Measurements from ENCODE around the gene GRIK4. TPM values are rescaled to one million over a fixed set of nuclear protein-coding genes. Genes with fewer than 3 reads are reported as not detected.

GRIK4 gene
- total RNA-seq, 2 experiments from 2014 or later = not detected

- Mint-ChIP-seq H3K4me3 (no peak overlapping the region), H3K4me1 (ENCODE audit: low read depth) (peaks cover 2% of the 10 kb centered on the region), H3K27me3 (ENCODE audit: low read depth) (peaks cover 50% of the 10 kb centered on the region), H3K9me3 (ENCODE audit: insufficient read depth) (no peaks in the 10 kb centered on the region), H3K27ac (no peak overlapping the region), H3K36me3 (ENCODE audit: low read depth) (no peaks in the 10 kb centered on the region)
- ChIA-PET POLR2A (no interaction called here), CTCF (interaction anchor here (0.7 to 2.1 kb wide), 7 partner anchors 167 to 682 kb away, joined by 3 to 19 read pairs (median 3); no protein-coding TSS in a partner anchor)
- ATAC-seq (no peak), DNase-seq (no peak)
Observed at GRCh38 chr11:120511820-120512738, 531 bp downstream of the GRIK4 start.

- DNase-seq (no peak), ATAC-seq (no peak)
- Mint-ChIP-seq H3K4me1 (ENCODE audit: low read depth) (peaks cover 2% of the 10 kb centered on the region), H3K4me3 (no peak overlapping the region), H3K27ac (no peak overlapping the region), H3K27me3 (ENCODE audit: low read depth) (peaks cover 49% of the 10 kb centered on the region), H3K9me3 (ENCODE audit: insufficient read depth) (no peaks in the 10 kb centered on the region), H3K36me3 (ENCODE audit: low read depth) (no peaks in the 10 kb centered on the region)
- ChIA-PET POLR2A (no interaction called here), CTCF (interaction anchor here (0.8 kb wide), 1 partner anchor 172 kb away, joined by 3 read pairs; no protein-coding TSS in a partner anchor)
Observed at GRCh38 chr11:120512739-120513435, 1.3 kb downstream of the GRIK4 start.

GRCh38 chr11:120513436-120514315, 2.1 kb downstream of the GRIK4 start:
- POLR2A ChIA-PET = no interaction called here
- no peak overlapping the region for H3K27ac Mint-ChIP-seq
- peaks cover 47% of the 10 kb centered on the region for H3K27me3 Mint-ChIP-seq (ENCODE audit: low read depth)
- no peaks in the 10 kb centered on the region for H3K36me3 Mint-ChIP-seq (ENCODE audit: low read depth)
- no peak for DNase-seq
- H3K4me3 Mint-ChIP-seq = no peak overlapping the region
- CTCF ChIA-PET = interaction anchor here (0.8 kb wide), 1 partner anchor 172 kb away, joined by 3 read pairs; no protein-coding TSS in a partner anchor
- no peak for ATAC-seq
- H3K4me1 Mint-ChIP-seq (ENCODE audit: low read depth) = peaks cover 2% of the 10 kb centered on the region
- no peaks in the 10 kb centered on the region for H3K9me3 Mint-ChIP-seq (ENCODE audit: insufficient read depth)

- no peak for ATAC-seq
- no peak for DNase-seq
- ChIA-PET POLR2A (no interaction called here), CTCF (no interaction called here)
- Mint-ChIP-seq H3K27me3 (ENCODE audit: low read depth) (peaks cover 47% of the 10 kb centered on the region), H3K4me3 (no peak overlapping the region), H3K27ac (no peak overlapping the region), H3K9me3 (ENCODE audit: insufficient read depth) (no peaks in the 10 kb centered on the region), H3K36me3 (ENCODE audit: low read depth) (no peaks in the 10 kb centered on the region), H3K4me1 (ENCODE audit: low read depth) (peaks cover 2% of the 10 kb centered on the region)
Observed at GRCh38 chr11:120514541-120515121, 3.1 kb downstream of the GRIK4 start.

GRCh38 chr11:120515186-120515723, 3.7 kb downstream of the GRIK4 start:
- Mint-ChIP-seq H3K4me3 (no peak overlapping the region), H3K27me3 (ENCODE audit: low read depth) (peaks cover 45% of the 10 kb centered on the region), H3K36me3 (ENCODE audit: low read depth) (no peaks in the 10 kb centered on the region), H3K9me3 (ENCODE audit: insufficient read depth) (no peaks in the 10 kb centered on the region), H3K27ac (no peak overlapping the region), H3K4me1 (ENCODE audit: low read depth) (peaks cover 2% of the 10 kb centered on the region)
- DNase-seq = no peak
- ChIA-PET CTCF (no interaction called here), POLR2A (no interaction called here)
- no peak for ATAC-seq

GRCh38 chr11:120516461-120517389, 5.2 kb downstream of the GRIK4 start:
- Mint-ChIP-seq H3K27me3 (ENCODE audit: low read depth) (peaks cover 38% of the 10 kb centered on the region), H3K9me3 (ENCODE audit: insufficient read depth) (no peaks in the 10 kb centered on the region), H3K27ac (no peak overlapping the region), H3K4me3 (no peak overlapping the region), H3K4me1 (ENCODE audit: low read depth) (peaks cover 2% of the 10 kb centered on the region), H3K36me3 (ENCODE audit: low read depth) (no peaks in the 10 kb centered on the region)
- ChIA-PET POLR2A (no interaction called here), CTCF (no interaction called here)
- no peak for DNase-seq
- no peak for ATAC-seq

GRCh38 chr11:120517390-120517761, 5.8 kb downstream of the GRIK4 start:
- peaks cover 34% of the 10 kb centered on the region for H3K27me3 Mint-ChIP-seq (ENCODE audit: low read depth)

GRCh38 chr11:120517801-120518291, 6.3 kb downstream of the GRIK4 start:
- ATAC-seq (no peak), DNase-seq (no peak)
- ChIA-PET CTCF (no interaction called here), POLR2A (no interaction called here)
- no peaks in the 10 kb centered on the region for H3K36me3 Mint-ChIP-seq (ENCODE audit: low read depth)
- H3K9me3 Mint-ChIP-seq (ENCODE audit: insufficient read depth) = no peaks in the 10 kb centered on the region
- H3K4me1 Mint-ChIP-seq (ENCODE audit: low read depth) = peaks cover 2% of the 10 kb centered on the region
- H3K27ac Mint-ChIP-seq = no peak overlapping the region
- H3K4me3 Mint-ChIP-seq = no peak overlapping the region
- peaks cover 30% of the 10 kb centered on the region for H3K27me3 Mint-ChIP-seq (ENCODE audit: low read depth)

More at GRCh38 chr11:120517390-120517761, 5.8 kb downstream of the GRIK4 start:
- Mint-ChIP-seq H3K9me3 (ENCODE audit: insufficient read depth) (no peaks in the 10 kb centered on the region), H3K4me3 (no peak overlapping the region), H3K36me3 (ENCODE audit: low read depth) (no peaks in the 10 kb centered on the region), H3K27ac (no peak overlapping the region), H3K4me1 (ENCODE audit: low read depth) (peaks cover 2% of the 10 kb centered on the region)
- ChIA-PET POLR2A (no interaction called here), CTCF (no interaction called here)
- no peak for DNase-seq
- ATAC-seq = no peak

- peaks cover 25% of the 10 kb centered on the region for H3K27me3 Mint-ChIP-seq (ENCODE audit: low read depth)
- no peak overlapping the region for H3K27ac Mint-ChIP-seq
Observed at GRCh38 chr11:120518356-120518755, 6.8 kb downstream of the GRIK4 start.

GRCh38 chr11:120519474-120519873, 7.9 kb downstream of the GRIK4 start:
- no peak for DNase-seq
- Mint-ChIP-seq H3K4me1 (ENCODE audit: low read depth) (no peaks in the 10 kb centered on the region), H3K4me3 (no peak overlapping the region), H3K9me3 (ENCODE audit: insufficient read depth) (no peaks in the 10 kb centered on the region), H3K36me3 (ENCODE audit: low read depth) (no peaks in the 10 kb centered on the region), H3K27me3 (ENCODE audit: low read depth) (peaks cover 22% of the 10 kb centered on the region), H3K27ac (no peak overlapping the region)
- ChIA-PET CTCF (no interaction called here), POLR2A (no interaction called here)
- no peak for ATAC-seq

More at GRCh38 chr11:120518356-120518755, 6.8 kb downstream of the GRIK4 start:
- Mint-ChIP-seq H3K4me3 (no peak overlapping the region), H3K4me1 (ENCODE audit: low read depth) (no peaks in the 10 kb centered on the region), H3K9me3 (ENCODE audit: insufficient read depth) (no peaks in the 10 kb centered on the region), H3K36me3 (ENCODE audit: low read depth) (no peaks in the 10 kb centered on the region)
- ChIA-PET POLR2A (no interaction called here), CTCF (no interaction called here)
- DNase-seq (no peak), ATAC-seq (no peak)
